ENCODE measurements around the gene SLF2. TPM values are rescaled to one million over a fixed set of nuclear protein-coding genes. Genes with fewer than 3 reads are reported as not detected.

Gene SLF2
- total and polyA plus RNA-seq, 4 donors: 4.0 to 18.8 (median 12.1) TPM

- peaks cover 0 to 10% (median 4%) of the 10 kb centered on the region in 4 donors for H3K36me3 ChIP-seq (ENCODE audit: control insufficient read depth in 4 of 4, insufficient read depth in 3 of 4, low read depth in 1 of 4, low read length in 3 of 4)
- H3K9me3 ChIP-seq (ENCODE audit: control insufficient read depth in 4 of 4, low read length in 3 of 4): no peaks in the 10 kb centered on the region
- H3K27me3 ChIP-seq (ENCODE audit: control insufficient read depth in 4 of 4, insufficient read depth in 4 of 4, low read length in 3 of 4): no peaks in the 10 kb centered on the region
- TF ChIP-seq MAX (IDR thresholded peaks at IDR 0.05): no peak
- H3K4me3 ChIP-seq (ENCODE audit: low read depth in 1 of 3, low read length in 3 of 3): no peak overlapping the region
- 82% methylated on average over 2 of the region's 2 CpGs for WGBS
- no peak overlapping the region for H3K27ac ChIP-seq (ENCODE audit: low read depth in 1 of 2, low read length in 2 of 2)
- H3K4me1 ChIP-seq (ENCODE audit: control insufficient read depth in 4 of 4, insufficient read depth in 4 of 4, low read length in 3 of 4): peaks cover 8 to 49% (median 34%) of the 10 kb centered on the region in 4 donors
- DNase-seq (ENCODE audit: low spot score): no peak
- no peak overlapping the region for H3K9ac ChIP-seq (ENCODE audit: low read depth in 1 of 2, low read length in 2 of 2)
Observed at GRCh38 chr10:100966887-100967286, 54.1 kb downstream of the SLF2 start.

- no peak for DNase-seq (ENCODE audit: low spot score)
- no peak for TF ChIP-seq MAX (IDR thresholded peaks at IDR 0.05)
- no peak for TF ChIP-seq HNF4G (IDR thresholded peaks at IDR 0.05)
- no peak for TF ChIP-seq JUND (IDR thresholded peaks at IDR 0.05)
- TF ChIP-seq EGR1 (IDR thresholded peaks at IDR 0.05; ENCODE audit: low read depth in 2 of 2): no peak
- no peak for TF ChIP-seq FOXA2 (IDR thresholded peaks at IDR 0.05)
- TF ChIP-seq RXRA (IDR thresholded peaks at IDR 0.05): no peak
- TF ChIP-seq REST (IDR thresholded peaks at IDR 0.05): no peak
- no peak for TF ChIP-seq GABPA (IDR thresholded peaks at IDR 0.05 in 1 of 2, conservative IDR thresholded peaks at IDR 0.05 in 1 of 2)
- TF ChIP-seq ATF3 (IDR thresholded peaks at IDR 0.05): no peak
- no peak for TF ChIP-seq RAD21 (IDR thresholded peaks at IDR 0.05)
- no peak for TF ChIP-seq FOXA1 (IDR thresholded peaks at IDR 0.05)
- no peak for TF ChIP-seq NR2F2 (IDR thresholded peaks at IDR 0.05)
- Histone ChIP-seq H3K4me1 (ENCODE audit: control insufficient read depth in 4 of 4, insufficient read depth in 4 of 4, low read length in 3 of 4) (peaks cover 12 to 53% (median 38%) of the 10 kb centered on the region in 4 donors), H3K9me3 (ENCODE audit: control insufficient read depth in 4 of 4, low read length in 3 of 4) (no peaks in the 10 kb centered on the region), H3K36me3 (ENCODE audit: control insufficient read depth in 4 of 4, insufficient read depth in 3 of 4, low read depth in 1 of 4, low read length in 3 of 4) (peaks cover 0 to 6% (median 2%) of the 10 kb centered on the region in 4 donors), H3K27ac (ENCODE audit: low read depth in 1 of 2, low read length in 2 of 2) (no peak overlapping the region), H3K27me3 (ENCODE audit: control insufficient read depth in 4 of 4, insufficient read depth in 4 of 4, low read length in 3 of 4) (no peaks in the 10 kb centered on the region), H3K9ac (ENCODE audit: low read depth in 1 of 2, low read length in 2 of 2) (no peak overlapping the region), H3K4me3 (ENCODE audit: low read depth in 1 of 3, low read length in 3 of 3) (no peak overlapping the region)
- WGBS: 91% methylated on average over 2 of the region's 2 CpGs
Observed at GRCh38 chr10:100967332-100967731, 54.6 kb downstream of the SLF2 start.

GRCh38 chr10:100968062-100968736, 55.4 kb downstream of the SLF2 start:
- H3K9me3 ChIP-seq (ENCODE audit: control insufficient read depth in 4 of 4, low read length in 3 of 4): no peaks in the 10 kb centered on the region
- H3K4me1 ChIP-seq (ENCODE audit: control insufficient read depth in 4 of 4, insufficient read depth in 4 of 4, low read length in 3 of 4): peaks cover 17 to 62% (median 46%) of the 10 kb centered on the region in 4 donors
- TF ChIP-seq RAD21 (IDR thresholded peaks at IDR 0.05): no peak
- peak; percentile 14 to 20 for TF ChIP-seq RXRA (IDR thresholded peaks at IDR 0.05)
- TF ChIP-seq ZBTB33 (IDR thresholded peaks at IDR 0.05): no peak
- peak; percentile 63 to 85 for TF ChIP-seq HNF4A (conservative IDR thresholded peaks at IDR 0.05)
- no peak for TF ChIP-seq EGR1 (IDR thresholded peaks at IDR 0.05; ENCODE audit: low read depth in 2 of 2)
- no peak overlapping the region for H3K9ac ChIP-seq (ENCODE audit: low read depth in 1 of 2, low read length in 2 of 2)
- no peak for DNase-seq (ENCODE audit: low spot score)
- peaks cover 0 to 3% (median 1%) of the 10 kb centered on the region in 4 donors for H3K36me3 ChIP-seq (ENCODE audit: control insufficient read depth in 4 of 4, insufficient read depth in 3 of 4, low read depth in 1 of 4, low read length in 3 of 4)
- 84% methylated on average over 2 of the region's 2 CpGs for WGBS
- peak overlapping the region in 1 of 3 donors; percentile 40 for H3K4me3 ChIP-seq (ENCODE audit: low read depth in 1 of 3, low read length in 3 of 3)
- H3K27ac ChIP-seq (ENCODE audit: low read depth in 1 of 2, low read length in 2 of 2): no peak overlapping the region
- no peaks in the 10 kb centered on the region for H3K27me3 ChIP-seq (ENCODE audit: control insufficient read depth in 4 of 4, insufficient read depth in 4 of 4, low read length in 3 of 4)

Data from liver (tissue), 9 donors.